ENCODE data around the gene WRAP73. TPM values are rescaled to one million over a fixed set of nuclear protein-coding genes. Genes with fewer than 3 reads are reported as not detected.
A peak's percentile ranks its signal among the peaks of the same experiment; 100 is the strongest.

WRAP73 gene
- total and polyA plus RNA-seq, 2 experiments from 2014 or later: 16.9 to 20.2 TPM

DNA sequence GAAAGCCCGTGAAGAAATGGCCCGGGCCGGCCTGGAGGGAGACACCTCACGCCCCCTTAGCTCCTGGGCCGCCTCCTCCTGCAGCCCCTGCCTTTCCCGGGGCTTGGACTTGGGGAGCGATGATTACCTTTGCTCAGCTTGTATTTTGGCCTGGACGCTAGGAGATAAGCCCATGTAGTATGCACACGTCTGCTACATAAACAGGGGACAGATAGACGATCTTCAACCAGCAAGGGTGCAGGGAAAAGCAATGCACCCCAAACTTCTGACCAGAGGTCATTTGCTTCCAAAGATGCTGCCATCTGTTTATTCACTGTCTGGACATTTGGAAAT, 3.3 kb upstream of the WRAP73 start:
- WGBS, 2 experiments (ENCODE audit: low coverage in 1 of 2, low lambda C conversion rate in 2 of 2, missing lambda C conversion rate in 2 of 2): 1 to 5% methylated on average over 10 of the region's 10 CpGs
- DNase-seq: no peak
- Histone ChIP-seq H3K4me2 (ENCODE audit: unreplicated experiment) (no peak overlapping the region), H3K27ac (no peak overlapping the region), H3K9ac (no peak overlapping the region), H3K4me3 (no peak overlapping the region), H3K27me3 (replicated peaks; ENCODE audit: insufficient read depth) (peaks cover 71% of the 10 kb centered on the region), H2AFZ (no peak overlapping the region), H3K36me3 (ENCODE audit: low read depth) (no peaks in the 10 kb centered on the region), H4K20me1 (ENCODE audit: insufficient read depth) (no peaks in the 10 kb centered on the region), H3F3A (ENCODE audit: insufficient read depth) (no peaks in the 10 kb centered on the region), H3K79me2 (ENCODE audit: insufficient read depth) (peaks cover 12% of the 10 kb centered on the region), H3K9me3 (ENCODE audit: low read depth) (no peaks in the 10 kb centered on the region), H3K4me1 (ENCODE audit: insufficient read depth) (0 out of 2 replicates have a peak, but pooled peaks cover 4% of the 10 kb centered on the region), H3K9me2 (ENCODE audit: insufficient read depth) (no peaks in the 10 kb centered on the region)
- in situ Hi-C loops (cut with MboI): no loop called here
- TF ChIP-seq EZH2 (IDR thresholded peaks at IDR 0.05; ENCODE audit: insufficient read depth, poor library complexity, severe bottlenecking) (no peak), EZH2phosphoT487 (IDR thresholded peaks at IDR 0.05; ENCODE audit: insufficient read depth, low read depth) (0 out of 2 replicates have a peak, but pooled peaks have one; percentile 19)

- WGBS, 2 experiments (ENCODE audit: low coverage in 1 of 2, low lambda C conversion rate in 2 of 2, missing lambda C conversion rate in 2 of 2): 4 to 8% methylated on average over 33 to 52 of the region's 68 CpGs
- in situ Hi-C loops (cut with MboI): no loop called here
- Histone ChIP-seq H3K27ac (no peak overlapping the region), H3K9me2 (ENCODE audit: insufficient read depth) (no peaks in the 10 kb centered on the region), H3K4me1 (ENCODE audit: insufficient read depth) (0 out of 2 replicates have a peak, but pooled peaks cover 4% of the 10 kb centered on the region), H3K4me2 (ENCODE audit: unreplicated experiment) (no peak overlapping the region), H3K9me3 (ENCODE audit: low read depth) (no peaks in the 10 kb centered on the region), H3F3A (ENCODE audit: insufficient read depth) (no peaks in the 10 kb centered on the region), H3K9ac (no peak overlapping the region), H3K36me3 (ENCODE audit: low read depth) (no peaks in the 10 kb centered on the region), H4K20me1 (ENCODE audit: insufficient read depth) (no peaks in the 10 kb centered on the region), H3K4me3 (no peak overlapping the region), H3K27me3 (replicated peaks; ENCODE audit: insufficient read depth) (peaks cover 69% of the 10 kb centered on the region), H3K79me2 (ENCODE audit: insufficient read depth) (peaks cover 12% of the 10 kb centered on the region), H2AFZ (no peak overlapping the region)
- TF ChIP-seq EZH2 (IDR thresholded peaks at IDR 0.05; ENCODE audit: insufficient read depth, poor library complexity, severe bottlenecking): peak; percentile 40
- TF ChIP-seq EZH2phosphoT487 (IDR thresholded peaks at IDR 0.05; ENCODE audit: insufficient read depth, low read depth): no peak
- no peak for DNase-seq
Measured at GRCh38 chr1:3652548-3653285, 2.8 kb upstream of the WRAP73 start.

GRCh38 chr1:3651930-3652547, 2.1 kb upstream of the WRAP73 start, which contains the start of gene TP73:
Gene TP73, plus strand, starts transcription at chr1:3652516. Its CDS starts 29,850 bp downstream, at chr1:3682366.
- no peak within 1 kb of the TSS for H3K4me3 ChIP-seq
- no peak within 1 kb of the TSS for H2AFZ ChIP-seq

DNA sequence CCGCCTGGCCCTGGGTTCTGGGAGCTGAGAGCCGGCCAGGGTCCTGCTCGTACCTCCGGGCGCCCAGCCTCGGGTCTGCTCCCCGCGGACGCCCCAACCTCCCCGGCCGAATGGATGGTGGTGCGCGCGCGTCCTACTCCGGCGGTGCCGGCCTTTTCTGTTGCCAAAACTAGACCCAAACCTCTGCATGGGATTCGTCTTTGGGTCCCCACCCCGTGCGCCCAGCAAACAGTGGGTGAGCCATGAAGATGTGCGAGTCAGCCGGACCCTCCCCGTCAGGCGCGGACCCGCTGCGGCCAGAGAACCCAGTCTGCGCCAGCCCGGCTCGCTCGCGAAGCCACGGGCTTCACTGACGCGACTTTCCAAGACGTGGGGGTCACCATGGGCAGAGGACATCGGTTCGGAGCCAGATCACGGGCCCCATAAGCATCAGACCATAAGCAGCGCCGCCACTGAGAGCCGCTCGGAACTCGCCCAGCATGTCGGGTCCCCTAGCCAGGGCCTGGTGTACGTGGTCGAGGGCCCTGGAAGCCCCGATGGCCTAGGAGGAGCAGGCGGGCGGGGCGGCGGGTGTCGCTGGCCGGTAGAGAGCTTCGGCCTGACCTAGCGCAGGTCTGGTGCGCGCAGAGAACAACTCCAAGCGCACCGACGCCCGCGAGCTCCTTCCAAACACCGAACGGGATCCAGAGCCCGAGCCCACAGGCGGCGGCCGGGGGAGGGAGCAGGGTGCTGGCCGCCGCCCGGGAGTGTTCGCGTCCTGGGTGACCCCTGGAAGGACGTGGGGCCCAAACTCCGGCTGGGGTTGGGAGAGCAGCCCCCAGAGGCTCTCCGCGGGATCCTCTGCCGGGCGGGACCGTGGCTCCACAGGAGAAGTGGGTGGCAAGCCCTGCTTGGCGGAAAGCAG, 1.4 kb upstream of the WRAP73 start:
- no peak overlapping the region for H3K27ac ChIP-seq
- in situ Hi-C loops (cut with MboI): no loop called here
- H3K27me3 ChIP-seq (replicated peaks; ENCODE audit: insufficient read depth): peaks cover 54% of the 10 kb centered on the region
- no peaks in the 10 kb centered on the region for H3K9me3 ChIP-seq (ENCODE audit: low read depth)
- H3K79me2 ChIP-seq (ENCODE audit: insufficient read depth): peaks cover 12% of the 10 kb centered on the region
- H3K4me3 ChIP-seq: no peak overlapping the region
- TF ChIP-seq EZH2 (IDR thresholded peaks at IDR 0.05; ENCODE audit: insufficient read depth, poor library complexity, severe bottlenecking): peak; percentile 85
- TF ChIP-seq EZH2phosphoT487 (IDR thresholded peaks at IDR 0.05; ENCODE audit: insufficient read depth, low read depth): peak; percentile 34
- 0 out of 2 replicates have a peak, but pooled peaks cover 4% of the 10 kb centered on the region for H3K36me3 ChIP-seq (ENCODE audit: low read depth)
- 0 out of 2 replicates have a peak, but pooled peaks cover 4% of the 10 kb centered on the region for H3K4me1 ChIP-seq (ENCODE audit: insufficient read depth)
- peak; percentile 25 for DNase-seq
- H3K9me2 ChIP-seq (ENCODE audit: insufficient read depth): no peaks in the 10 kb centered on the region
- H2AFZ ChIP-seq: no peak overlapping the region
- no peaks in the 10 kb centered on the region for H3F3A ChIP-seq (ENCODE audit: insufficient read depth)
- WGBS, 2 experiments (ENCODE audit: low coverage in 1 of 2, low lambda C conversion rate in 2 of 2, missing lambda C conversion rate in 2 of 2): 12 to 14% methylated on average over 67 to 83 of the region's 83 CpGs
- H3K4me2 ChIP-seq (ENCODE audit: unreplicated experiment): no peak overlapping the region
- H3K9ac ChIP-seq: no peak overlapping the region
- H4K20me1 ChIP-seq (ENCODE audit: insufficient read depth): no peaks in the 10 kb centered on the region

More at GRCh38 chr1:3651930-3652547, 2.1 kb upstream of the WRAP73 start, which contains the start of gene TP73:
- 3 to 4% methylated on average over 42 to 48 of the region's 80 CpGs for WGBS, 2 experiments (ENCODE audit: low coverage in 1 of 2, low lambda C conversion rate in 2 of 2, missing lambda C conversion rate in 2 of 2)
- Histone ChIP-seq H3K27ac (no peak within 1 kb of the TSS), H3K4me1 (ENCODE audit: insufficient read depth) (0 out of 2 replicates have a peak, but pooled peaks cover 4% of the 10 kb centered on the region), H3K27me3 (replicated peaks; ENCODE audit: insufficient read depth) (peaks cover 62% of the 10 kb centered on the region), H3K36me3 (ENCODE audit: low read depth) (0 out of 2 replicates have a peak, but pooled peaks cover under 1% of the 10 kb centered on the region), H3K4me2 (ENCODE audit: unreplicated experiment) (no peak within 1 kb of the TSS), H3F3A (ENCODE audit: insufficient read depth) (no peaks in the 10 kb centered on the region), H3K9me3 (ENCODE audit: low read depth) (no peaks in the 10 kb centered on the region), H3K9ac (no peak within 1 kb of the TSS), H4K20me1 (ENCODE audit: insufficient read depth) (no peaks in the 10 kb centered on the region), H3K79me2 (ENCODE audit: insufficient read depth) (peaks cover 12% of the 10 kb centered on the region), H3K9me2 (ENCODE audit: insufficient read depth) (no peaks in the 10 kb centered on the region)
- in situ Hi-C loops (cut with MboI): no loop called here
- TF ChIP-seq EZH2phosphoT487 (IDR thresholded peaks at IDR 0.05; ENCODE audit: insufficient read depth, low read depth) (no peak), EZH2 (IDR thresholded peaks at IDR 0.05; ENCODE audit: insufficient read depth, poor library complexity, severe bottlenecking) (no peak)
- DNase-seq: peak; percentile 25

Measured in GM23248 (cell line).